Measurements from ENCODE around the gene ZNF213.
"Not testable (repeated sequence)": the region's sequence is repeated elsewhere in the genome, so short reads cannot be mapped to it uniquely, and the experiment has no call there.

Gene ZNF213

DNA sequence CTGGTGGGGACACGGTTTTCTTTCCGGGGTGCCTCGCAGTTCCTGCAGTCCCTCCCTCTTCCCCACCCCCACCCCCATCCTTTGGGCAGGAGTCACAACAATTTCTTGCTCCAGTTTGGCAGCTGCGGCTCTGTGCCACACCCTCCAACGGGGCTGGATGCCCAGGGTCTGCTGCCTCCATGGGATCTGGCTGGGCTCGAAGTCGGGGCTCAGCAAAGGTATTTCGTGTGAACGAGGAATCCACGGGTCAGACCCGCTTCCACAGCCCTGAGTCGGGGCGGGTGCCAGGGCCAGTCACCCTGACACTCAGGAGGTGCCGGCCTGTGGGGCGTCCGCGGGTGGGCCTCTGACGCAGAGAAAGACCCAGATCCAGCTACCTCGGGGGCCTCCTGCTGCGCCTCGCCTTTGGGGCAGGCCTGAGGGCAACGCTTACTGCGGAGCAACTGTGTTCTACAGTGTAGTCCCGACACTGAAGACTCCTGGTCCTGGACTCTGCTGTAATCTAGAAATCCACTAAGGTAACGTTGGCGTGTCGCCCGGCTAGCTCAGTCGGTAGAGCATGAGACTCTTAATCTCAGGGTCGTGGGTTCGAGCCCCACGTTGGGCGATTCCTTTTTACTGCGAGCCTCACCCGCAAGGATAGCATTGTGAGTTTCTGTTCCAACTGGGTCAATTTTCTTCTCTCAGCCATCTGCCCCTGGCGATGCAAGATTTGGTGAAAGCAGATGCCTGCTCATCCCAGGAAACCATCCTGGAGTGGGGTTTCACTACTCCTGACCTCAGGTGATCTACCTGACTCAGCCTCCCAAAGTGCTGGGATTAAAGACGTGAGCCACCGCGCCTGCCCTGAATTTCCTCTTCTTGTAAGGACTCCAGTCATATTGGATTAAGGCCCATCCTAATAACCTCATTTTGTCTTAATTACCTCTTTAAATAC, 40.6 kb downstream of the ZNF213 start:
- peak overlapping the region; percentile 50 for H3K4me3 Mint-ChIP-seq
- H3K27ac Mint-ChIP-seq: peak overlapping the region; percentile 88
- peaks cover 40% of the 10 kb centered on the region for H3K4me1 Mint-ChIP-seq (ENCODE audit: low read depth)
- H3K27me3 Mint-ChIP-seq: peaks cover 81% of the 10 kb centered on the region
- H3K36me3 Mint-ChIP-seq (ENCODE audit: low read depth): no peaks in the 10 kb centered on the region
- no peaks in the 10 kb centered on the region for H3K9me3 Mint-ChIP-seq
- DNase-seq: peak; percentile 74

DNA sequence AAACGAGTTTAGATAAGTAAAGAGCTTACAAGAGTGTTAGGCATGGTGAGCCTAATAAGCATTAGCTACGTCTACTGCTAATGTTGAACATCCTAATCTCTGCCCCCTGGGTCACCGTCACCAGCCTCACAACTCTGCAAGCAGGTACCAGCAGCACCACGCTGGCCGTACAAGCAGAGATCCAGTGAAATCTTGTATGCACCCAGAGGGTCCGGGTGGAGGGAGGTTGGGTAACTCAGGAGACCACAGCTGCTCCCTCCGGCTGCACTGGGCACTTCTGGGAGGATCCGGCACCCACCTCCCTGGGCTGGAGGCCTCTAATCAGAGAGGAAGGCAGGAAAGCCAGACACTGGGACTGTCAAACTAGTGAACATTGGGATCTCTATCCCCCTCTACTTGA, 44.8 kb downstream of the ZNF213 start:
- no peaks in the 10 kb centered on the region for H3K9me3 Mint-ChIP-seq
- DNase-seq: no peak
- H3K27ac Mint-ChIP-seq: no peak overlapping the region
- no peak overlapping the region for H3K4me3 Mint-ChIP-seq
- peaks cover 34% of the 10 kb centered on the region for H3K4me1 Mint-ChIP-seq (ENCODE audit: low read depth)
- no peaks in the 10 kb centered on the region for H3K36me3 Mint-ChIP-seq (ENCODE audit: low read depth)
- H3K27me3 Mint-ChIP-seq: peaks cover 93% of the 10 kb centered on the region

DNA sequence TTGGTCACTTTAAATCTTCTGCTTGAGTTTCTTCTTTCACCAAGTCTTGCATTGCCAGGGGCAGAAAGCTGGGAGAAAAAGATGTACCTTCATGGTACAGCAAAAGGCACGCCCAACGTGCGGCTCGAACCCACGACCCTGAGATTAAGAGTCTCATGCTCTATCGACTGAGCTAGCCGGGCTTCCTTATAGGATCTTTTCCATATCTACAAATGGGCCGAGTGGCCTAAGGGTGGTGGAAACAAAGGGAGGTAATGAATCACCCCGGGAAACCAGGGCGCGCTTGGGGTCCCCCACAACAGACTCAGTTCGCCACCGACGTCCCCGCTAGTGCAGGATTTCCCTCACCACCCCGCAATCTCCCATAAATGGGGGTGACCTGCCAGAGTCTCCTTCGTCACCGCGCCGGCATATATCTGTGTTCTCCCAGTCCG, 45.6 kb downstream of the ZNF213 start:
- peak; percentile 44 for DNase-seq
- H3K4me3 Mint-ChIP-seq: no peak overlapping the region

DNA sequence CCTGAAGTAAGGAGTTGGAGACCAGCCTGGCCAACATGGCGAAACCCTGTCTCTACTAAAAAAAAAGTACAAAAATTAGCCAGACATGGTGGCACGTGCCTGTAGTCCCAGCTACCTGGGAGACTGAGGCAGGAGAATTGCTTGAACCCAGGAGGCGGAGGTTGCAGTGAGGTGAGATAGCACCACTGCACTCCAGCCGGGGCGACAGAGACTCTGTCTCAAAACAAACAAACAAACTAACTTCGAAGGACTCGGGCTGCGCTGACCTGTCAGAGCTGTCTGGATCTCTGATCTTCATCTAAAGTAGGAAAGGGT, 47.4 kb downstream of the ZNF213 start:
- DNase-seq; H3K36me3 Mint-ChIP-seq (ENCODE audit: low read depth); H3K9me3 Mint-ChIP-seq: not testable (repeated sequence)
- H3K27ac Mint-ChIP-seq: peak overlapping the region; percentile 94
- peak overlapping the region; percentile 79 for H3K4me3 Mint-ChIP-seq
- H3K27me3 Mint-ChIP-seq: peaks cover 92% of the 10 kb centered on the region
- peaks cover 32% of the 10 kb centered on the region for H3K4me1 Mint-ChIP-seq (ENCODE audit: low read depth)

More for the DNA sequence above, 45.6 kb downstream of the ZNF213 start:
- Mint-ChIP-seq H3K27ac (peak overlapping the region; percentile 66), H3K27me3 (peaks cover 92% of the 10 kb centered on the region), H3K9me3 (no peaks in the 10 kb centered on the region), H3K4me1 (ENCODE audit: low read depth) (peaks cover 30% of the 10 kb centered on the region), H3K36me3 (ENCODE audit: low read depth) (no peaks in the 10 kb centered on the region)

DNA sequence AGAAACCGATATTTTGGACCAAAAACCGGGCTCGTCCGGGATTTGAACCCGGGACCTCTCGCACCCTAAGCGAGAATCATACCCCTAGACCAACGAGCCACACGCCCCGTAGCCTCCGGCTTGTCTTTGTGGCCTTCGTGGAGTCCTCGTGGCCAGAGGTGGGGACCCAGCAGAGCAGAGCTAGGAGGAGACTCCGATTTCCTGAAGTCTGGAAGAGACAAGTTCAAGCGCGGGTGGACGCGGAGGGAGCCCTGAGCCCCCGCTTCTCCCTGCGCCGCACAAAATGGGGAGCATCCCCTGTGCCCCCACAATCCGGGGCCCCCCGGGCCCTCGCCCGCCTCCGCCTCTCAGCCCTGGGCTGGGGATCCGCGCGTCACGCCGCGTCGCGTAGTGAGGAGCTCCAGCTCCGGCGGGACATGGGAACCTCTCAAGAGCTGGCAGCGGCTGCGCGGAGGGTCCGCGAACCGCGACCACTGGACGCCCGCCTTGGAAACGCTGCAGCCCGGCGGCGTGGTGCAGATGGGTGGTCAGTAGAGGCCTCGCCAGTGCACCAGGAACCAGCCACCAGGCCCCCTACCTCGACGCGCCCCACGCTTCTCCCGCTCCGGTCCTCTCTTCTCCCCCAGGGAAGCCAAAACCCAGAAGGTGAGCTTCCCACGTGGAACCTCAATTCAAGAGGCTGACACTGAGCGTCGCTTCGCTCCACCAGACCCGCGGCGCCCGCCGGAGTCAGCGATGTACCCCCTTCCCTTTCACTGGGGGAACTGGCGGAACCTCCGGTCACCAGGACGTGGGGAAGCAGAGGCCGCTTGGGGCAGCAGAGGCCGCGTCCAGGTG, 48.0 kb downstream of the ZNF213 start:
- Mint-ChIP-seq H3K36me3 (ENCODE audit: low read depth) (no peaks in the 10 kb centered on the region), H3K27ac (peak overlapping the region; percentile 94), H3K27me3 (peaks cover 92% of the 10 kb centered on the region), H3K4me3 (peak overlapping the region; percentile 79), H3K4me1 (ENCODE audit: low read depth) (peaks cover 37% of the 10 kb centered on the region), H3K9me3 (no peaks in the 10 kb centered on the region)
- peak; percentile 84 for DNase-seq

DNA sequence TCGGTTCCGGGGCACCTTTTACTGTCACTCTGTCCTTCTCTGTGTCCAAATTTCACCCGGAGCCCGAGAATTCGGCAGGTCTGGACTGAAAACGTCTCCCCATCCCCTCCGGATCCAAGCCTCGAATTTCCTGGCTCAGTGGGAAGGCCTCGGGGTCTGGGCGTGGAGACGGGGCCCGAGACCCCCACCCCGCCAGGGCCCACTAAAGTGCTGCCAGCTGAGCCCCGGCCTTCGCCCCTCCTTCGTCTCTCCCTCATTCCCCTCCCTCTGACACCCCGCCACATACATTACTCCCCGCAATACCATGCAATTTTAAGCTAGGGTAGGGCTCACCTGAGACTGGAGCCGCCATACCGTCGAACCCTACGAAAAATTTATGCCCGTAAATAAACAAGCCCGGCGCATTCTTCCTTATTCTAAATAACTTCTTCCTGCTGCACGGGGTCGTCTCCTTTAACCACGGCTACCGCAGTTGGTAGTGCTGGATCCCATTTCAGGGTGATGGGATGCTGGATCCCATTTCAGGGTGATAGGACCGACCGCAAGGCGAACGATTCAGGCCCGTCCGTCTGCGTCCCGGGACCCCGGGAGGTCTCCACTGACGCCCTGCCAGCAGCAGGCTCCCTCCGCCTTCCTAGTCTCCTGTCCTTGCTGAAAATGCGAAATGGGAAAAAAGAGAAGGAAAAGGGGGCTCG, 48.8 kb downstream of the ZNF213 start:
- peak overlapping the region; percentile 79 for H3K4me3 Mint-ChIP-seq
- peaks cover 43% of the 10 kb centered on the region for H3K4me1 Mint-ChIP-seq (ENCODE audit: low read depth)
- H3K9me3 Mint-ChIP-seq: no peaks in the 10 kb centered on the region
- no peak for DNase-seq
- no peaks in the 10 kb centered on the region for H3K36me3 Mint-ChIP-seq (ENCODE audit: low read depth)
- H3K27me3 Mint-ChIP-seq: peaks cover 91% of the 10 kb centered on the region
- H3K27ac Mint-ChIP-seq: peak overlapping the region; percentile 85

DNA sequence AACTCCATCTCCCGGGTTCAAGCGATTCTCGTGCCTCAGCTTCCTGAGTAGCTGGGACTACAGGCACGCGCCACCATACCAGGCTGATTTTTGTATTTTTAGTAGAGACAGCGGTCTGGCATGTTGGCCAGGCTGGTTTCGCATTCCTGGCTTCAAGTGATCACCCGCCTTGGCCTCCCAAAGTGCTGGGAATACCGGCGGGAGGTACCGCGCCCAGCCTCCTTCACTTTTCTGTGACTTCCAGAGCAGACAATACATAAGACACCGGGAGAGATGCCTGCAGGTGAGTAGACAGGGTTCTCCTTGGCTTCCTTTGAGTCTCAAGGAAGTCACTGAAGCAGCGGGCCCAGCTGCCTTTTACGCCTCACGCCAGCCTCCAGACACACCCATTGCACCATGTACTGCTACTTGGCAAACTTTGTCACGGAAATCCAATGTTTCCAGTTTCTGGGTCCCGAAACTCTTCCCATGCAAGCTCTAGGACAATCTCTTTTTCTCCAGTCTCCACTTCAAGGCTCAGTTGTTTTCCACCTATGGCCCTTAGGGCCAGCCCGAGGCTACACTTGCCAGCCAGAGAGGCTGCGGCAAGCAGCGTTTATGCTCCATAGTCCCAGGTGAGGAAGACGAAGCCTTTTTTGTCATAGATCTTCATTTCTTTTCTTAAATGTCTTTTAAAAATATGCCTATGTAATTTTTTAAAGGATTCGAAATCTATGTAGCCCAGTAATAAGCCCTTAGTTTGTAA, 52.3 kb downstream of the ZNF213 start:
- DNase-seq: no peak
- H3K27ac Mint-ChIP-seq: no peak overlapping the region
- H3K4me1 Mint-ChIP-seq (ENCODE audit: low read depth): peaks cover 66% of the 10 kb centered on the region
- no peak overlapping the region for H3K4me3 Mint-ChIP-seq
- H3K36me3 Mint-ChIP-seq (ENCODE audit: low read depth): peaks cover 3% of the 10 kb centered on the region
- peaks cover 93% of the 10 kb centered on the region for H3K27me3 Mint-ChIP-seq
- no peaks in the 10 kb centered on the region for H3K9me3 Mint-ChIP-seq

DNA sequence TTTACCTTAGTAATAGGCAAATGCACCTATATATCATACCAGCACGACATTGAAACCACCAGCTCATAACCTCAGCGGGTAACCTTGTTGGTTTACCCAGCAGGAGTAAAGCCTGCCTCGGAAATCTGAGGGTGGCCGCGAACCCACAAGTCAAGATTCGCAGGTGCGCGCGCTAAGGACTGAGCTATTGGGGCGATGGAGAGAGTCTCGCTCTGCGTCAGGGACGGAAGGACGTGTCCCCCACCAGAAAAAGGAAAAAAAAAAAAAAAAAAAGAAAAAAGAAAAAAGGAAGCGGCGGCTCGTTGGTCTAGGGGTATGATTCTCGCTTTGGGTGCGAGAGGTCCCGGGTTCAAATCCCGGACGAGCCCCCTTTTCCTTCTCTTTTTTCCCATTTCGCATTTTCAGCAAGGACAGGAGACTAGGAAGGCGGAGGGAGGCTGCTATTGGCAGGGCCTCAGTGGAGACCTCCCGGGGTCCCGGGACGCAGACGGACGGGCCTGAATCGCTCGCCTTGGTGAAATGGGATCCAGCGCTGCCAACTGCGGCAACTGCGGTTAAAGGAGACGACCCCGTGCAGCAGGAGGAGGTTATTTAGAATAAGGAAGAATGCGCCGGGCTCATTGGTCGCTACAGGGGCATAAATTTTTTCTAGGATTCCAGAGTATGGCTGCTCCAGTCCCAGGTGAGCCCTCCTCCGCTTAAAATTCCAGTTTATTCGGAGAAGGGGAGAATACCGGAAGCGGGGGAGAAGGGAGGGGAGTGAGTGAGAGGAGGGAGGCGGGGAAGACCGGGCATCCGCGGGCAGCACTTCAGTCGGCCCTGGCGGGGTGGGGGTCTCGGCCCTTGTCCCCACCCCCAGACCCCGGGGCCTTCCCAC, 53.2 kb downstream of the ZNF213 start, which contains the start of gene OR1F1:
Gene OR1F1, plus strand, starts transcription at position 407 of the 877 bp plus-strand sequence.
- DNase-seq: peak; percentile 82
- H3K4me3 Mint-ChIP-seq: peak within 1 kb of the TSS; percentile 77
- H3K36me3 Mint-ChIP-seq (ENCODE audit: low read depth): peaks cover 3% of the 10 kb centered on the region
- peak within 1 kb of the TSS; percentile 93 for H3K27ac Mint-ChIP-seq
- peaks cover 63% of the 10 kb centered on the region for H3K4me1 Mint-ChIP-seq (ENCODE audit: low read depth)
- H3K27me3 Mint-ChIP-seq: peaks cover 91% of the 10 kb centered on the region
- H3K9me3 Mint-ChIP-seq: no peaks in the 10 kb centered on the region

DNA sequence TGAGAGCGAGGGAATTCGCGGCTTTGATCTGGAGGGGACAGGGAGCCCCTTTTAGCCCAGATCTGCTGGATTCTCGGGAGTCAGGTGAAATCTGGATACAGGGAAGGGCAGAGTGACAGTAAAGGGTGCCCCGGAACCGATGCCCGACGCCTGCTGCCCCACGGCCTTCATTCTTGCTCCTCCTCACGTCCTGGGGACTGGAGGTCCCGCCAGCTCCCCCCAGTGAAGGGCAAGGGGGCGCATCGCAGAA, 53.8 kb downstream of the ZNF213 start:
- no peak for DNase-seq
- Mint-ChIP-seq H3K4me1 (ENCODE audit: low read depth) (peaks cover 57% of the 10 kb centered on the region), H3K27ac (peak overlapping the region; percentile 93), H3K4me3 (peak overlapping the region; percentile 77), H3K36me3 (ENCODE audit: low read depth) (peaks cover 3% of the 10 kb centered on the region), H3K27me3 (peaks cover 91% of the 10 kb centered on the region), H3K9me3 (no peaks in the 10 kb centered on the region)

DNA sequence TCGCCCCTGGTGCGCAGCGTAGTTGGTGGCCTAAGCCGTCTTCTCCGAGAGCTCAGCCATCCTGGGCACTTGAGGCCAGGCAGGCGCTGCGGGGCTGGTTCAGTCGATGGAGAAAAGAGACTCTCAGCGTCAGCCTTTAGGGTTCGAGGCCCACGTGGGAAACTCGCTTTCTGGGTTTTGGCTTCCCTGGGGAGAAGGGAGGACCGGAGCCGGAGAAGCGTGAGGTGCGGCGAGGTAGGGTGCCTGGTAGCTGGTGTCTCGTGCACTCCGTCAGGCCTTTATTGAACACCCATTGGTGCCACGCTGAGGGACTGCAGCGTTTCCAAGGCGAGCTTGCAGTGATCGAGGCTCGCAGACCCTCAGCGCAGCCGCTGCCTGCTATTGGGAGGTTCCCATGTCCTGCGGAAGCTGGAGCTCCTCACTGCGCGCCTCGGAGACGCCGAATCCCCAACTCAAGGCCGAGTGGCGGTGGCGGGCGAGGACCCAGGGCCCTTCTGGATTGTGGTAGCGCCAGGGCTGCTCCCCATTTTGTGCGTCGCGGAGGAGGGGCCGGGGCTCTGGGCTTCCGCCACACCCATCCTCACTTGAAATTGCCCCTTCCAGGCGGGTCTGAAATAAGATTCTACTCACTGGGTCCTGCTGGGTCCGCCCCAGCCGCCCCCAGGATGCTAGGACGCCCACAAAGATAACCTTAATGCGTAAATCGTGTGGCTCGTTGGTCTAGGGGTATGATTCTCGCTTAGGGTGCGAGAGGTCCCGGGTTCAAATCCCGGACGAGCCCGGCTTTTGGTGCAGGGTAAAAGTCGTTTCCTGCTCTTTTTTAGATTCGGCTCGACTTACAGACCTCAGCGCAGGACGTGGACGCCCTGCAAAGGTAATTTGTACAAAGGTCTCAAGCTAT, 54.3 kb downstream of the ZNF213 start:
- DNase-seq: peak; percentile 84
- H3K27me3 Mint-ChIP-seq: peaks cover 91% of the 10 kb centered on the region
- peak overlapping the region; percentile 77 for H3K4me3 Mint-ChIP-seq
- peaks cover 51% of the 10 kb centered on the region for H3K4me1 Mint-ChIP-seq (ENCODE audit: low read depth)
- peak overlapping the region; percentile 93 for H3K27ac Mint-ChIP-seq
- no peaks in the 10 kb centered on the region for H3K9me3 Mint-ChIP-seq
- peaks cover 3% of the 10 kb centered on the region for H3K36me3 Mint-ChIP-seq (ENCODE audit: low read depth)

DNA sequence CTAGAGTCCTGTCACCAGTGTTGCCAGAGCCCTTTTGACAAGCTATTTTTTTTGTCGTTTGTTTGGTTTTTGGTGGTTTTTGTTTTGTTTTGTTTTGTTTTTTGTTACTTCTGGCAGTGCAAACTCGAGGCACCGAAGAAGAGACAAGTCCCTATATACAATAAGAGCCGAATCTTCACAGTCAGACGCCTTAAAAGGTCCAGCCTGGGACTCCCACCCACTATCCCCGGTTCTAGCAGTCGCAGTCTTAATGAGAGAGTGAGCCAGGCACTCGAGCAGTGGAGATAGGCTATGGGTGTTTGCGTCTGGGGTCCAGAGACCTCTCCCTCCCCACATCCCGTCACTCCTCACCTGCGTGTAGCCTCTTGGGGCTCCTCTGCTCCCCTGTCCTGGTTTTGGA, 55.0 kb downstream of the ZNF213 start:
- Mint-ChIP-seq H3K27ac (peak overlapping the region; percentile 93), H3K9me3 (no peaks in the 10 kb centered on the region), H3K36me3 (ENCODE audit: low read depth) (peaks cover 3% of the 10 kb centered on the region), H3K4me3 (peak overlapping the region; percentile 77), H3K4me1 (ENCODE audit: low read depth) (peaks cover 48% of the 10 kb centered on the region), H3K27me3 (peaks cover 94% of the 10 kb centered on the region)
- DNase-seq: no peak

DNA sequence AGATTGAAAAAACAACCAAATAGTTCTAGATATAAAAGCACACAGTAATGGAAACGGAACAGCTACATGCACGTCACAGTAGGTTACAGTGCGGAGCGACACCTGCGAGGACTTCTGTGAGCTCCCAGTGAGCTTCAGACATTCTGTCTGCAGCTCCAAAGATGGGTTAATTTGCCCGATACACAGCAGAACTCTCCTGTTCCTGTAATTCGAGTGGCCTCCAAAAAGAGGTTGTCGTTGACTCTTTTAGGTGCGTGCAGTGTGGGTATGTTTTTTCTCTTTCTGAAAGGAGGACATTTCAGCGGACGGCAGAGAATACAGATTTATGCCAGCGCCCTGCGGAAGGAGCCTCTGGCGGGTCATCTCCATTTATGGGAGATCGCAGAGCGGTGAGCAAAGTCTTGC, 56.1 kb downstream of the ZNF213 start:
- peaks cover 3% of the 10 kb centered on the region for H3K36me3 Mint-ChIP-seq (ENCODE audit: low read depth)
- no peaks in the 10 kb centered on the region for H3K9me3 Mint-ChIP-seq
- DNase-seq: no peak
- H3K27ac Mint-ChIP-seq: peak overlapping the region; percentile 90
- H3K27me3 Mint-ChIP-seq: peaks cover 95% of the 10 kb centered on the region
- H3K4me1 Mint-ChIP-seq (ENCODE audit: low read depth): peaks cover 46% of the 10 kb centered on the region
- peak overlapping the region; percentile 77 for H3K4me3 Mint-ChIP-seq
